HepG2 (cell line): ENCODE data around the gene PPP2R5D. TPM values are rescaled to one million over a fixed set of nuclear protein-coding genes. Genes with fewer than 3 reads are reported as not detected.

Source experiments
- CCAR2 ChIP-seq: fragments of 200-400 bp; formaldehyde crosslinking; optimal IDR thresholded peaks from 2 replicates; pipeline ENCODE3; 2018; ENCODE audit warnings: low read depth, mild to moderate bottlenecking, low read length, moderate library complexity
- DZIP1 ChIP-seq: sonication (generic); formaldehyde crosslinking; IDR thresholded peaks from 2 replicates; pipeline ENCODE4 v1.5.0; 2020; ENCODE audit warnings: mild to moderate bottlenecking, missing genetic modification reagents
- EP300 ChIP-seq, 3 experiments: sonication (generic) in 1 of 3; formaldehyde crosslinking in 1 of 3; IDR thresholded peaks; 2 replicates each; pipeline versions ENCODE4 v1.5.1 to v1.6.1; 2011 to 2020; ENCODE audit warnings: low read depth in 2 of 3, low read length in 2 of 3, borderline replicate concordance in 1 of 3, improper control_type of control experiment in 1 of 3, mild to moderate bottlenecking in 1 of 3, missing genetic modification reagents in 1 of 3, moderate library complexity in 1 of 3
- FOXP1 ChIP-seq, 2 experiments: fragments of 450-650 bp in 1 of 2; IDR thresholded peaks; 2 replicates each; pipeline ENCODE4 v1.6.1; 2017 to 2018; ENCODE audit warnings: antibody characterized with exemption in 1 of 2
- HBP1 ChIP-seq: IDR thresholded peaks from 2 replicates; pipeline ENCODE4 v1.6.1; 2016; ENCODE audit warnings: low read depth, control low read depth
- HOXA5 ChIP-seq: sonication (generic); formaldehyde crosslinking; IDR thresholded peaks from 2 replicates; pipeline ENCODE4 v1.4.0; 2020; ENCODE audit warnings: missing genetic modification reagents
- IRF2 ChIP-seq: IDR thresholded peaks from 2 replicates; pipeline ENCODE4 v1.6.1; 2018; ENCODE audit warnings: missing genetic modification reagents, missing compliant biosample characterization
- KLF11 ChIP-seq: IDR thresholded peaks from 2 replicates; pipeline ENCODE4 v1.6.1; 2016; ENCODE audit warnings: missing compliant biosample characterization
- MTA1 ChIP-seq: sonication (generic); formaldehyde crosslinking; IDR thresholded peaks from 2 replicates; pipeline ENCODE4 v1.4.0; 2020; ENCODE audit warnings: missing genetic modification reagents, mild to moderate bottlenecking, borderline replicate concordance
- NR2F6 ChIP-seq, 2 experiments: IDR thresholded peaks; 2 replicates each; pipeline ENCODE4 v1.6.1; 2016; ENCODE audit warnings: antibody characterized with exemption in 1 of 2, mild to moderate bottlenecking in 1 of 2
- POLR2G ChIP-seq: fragments of 200-400 bp; formaldehyde crosslinking; IDR thresholded peaks from 2 replicates; pipeline ENCODE4 v1.6.1; 2018; ENCODE audit warnings: mild to moderate bottlenecking, low read depth, low read length, moderate library complexity
- RFX1 ChIP-seq: fragments of 450-650 bp; IDR thresholded peaks from 2 replicates; pipeline ENCODE4 v1.6.1; 2017
- RORA ChIP-seq: sonication (generic); formaldehyde crosslinking; IDR thresholded peaks from 2 replicates; pipeline ENCODE4 v1.5.0; 2020; ENCODE audit warnings: mild to moderate bottlenecking, missing genetic modification reagents, moderate library complexity
- SCMH1 ChIP-seq: sonication (generic); formaldehyde crosslinking; IDR thresholded peaks from 2 replicates; pipeline ENCODE4 v1.9.0; 2021; ENCODE audit warnings: missing genetic modification reagents, mild to moderate bottlenecking, borderline replicate concordance
- TOE1 ChIP-seq: sonication (generic); formaldehyde crosslinking; IDR thresholded peaks from 2 replicates; pipeline ENCODE4 v1.4.0; 2020; ENCODE audit warnings: mild to moderate bottlenecking, missing genetic modification reagents
- XRCC5 ChIP-seq: fragments of 200-400 bp; formaldehyde crosslinking; optimal IDR thresholded peaks from 2 replicates; pipeline ENCODE3; 2017; ENCODE audit warnings: mild to moderate bottlenecking, low read length
- ZNF12 ChIP-seq: sonication (generic); formaldehyde crosslinking; IDR thresholded peaks from 2 replicates; pipeline ENCODE4 v1.5.0; 2020; ENCODE audit warnings: missing genetic modification reagents
- ZNF263 ChIP-seq: sonication (generic); formaldehyde crosslinking; IDR thresholded peaks from 2 replicates; pipeline ENCODE4 v1.4.0; 2020; ENCODE audit warnings: missing genetic modification reagents
- ZNF549 ChIP-seq: sonication (generic); formaldehyde crosslinking; IDR thresholded peaks from 2 replicates; pipeline ENCODE4 v1.5.0; 2020; ENCODE audit warnings: missing genetic modification reagents
- ZNF564 ChIP-seq: sonication (generic); formaldehyde crosslinking; IDR thresholded peaks from 2 replicates; pipeline ENCODE4 v1.8.1; 2023; ENCODE audit warnings: mild to moderate bottlenecking, missing genetic modification reagents
- ZNF768 ChIP-seq: sonication (generic); formaldehyde crosslinking; IDR thresholded peaks from 2 replicates; pipeline ENCODE4 v1.4.0; 2020; ENCODE audit warnings: missing genetic modification reagents
- ZNF780A ChIP-seq: sonication (generic); formaldehyde crosslinking; IDR thresholded peaks from 2 replicates; pipeline ENCODE4 v1.8.0; 2022; ENCODE audit warnings: mild to moderate bottlenecking, missing genetic modification reagents, moderate library complexity
- ZSCAN5A ChIP-seq: sonication (generic); formaldehyde crosslinking; IDR thresholded peaks from 2 replicates; pipeline ENCODE4 v1.8.0; 2022; ENCODE audit warnings: mild to moderate bottlenecking, missing genetic modification reagents, borderline replicate concordance
- polyA plus RNA-seq, 8 experiments: library from polyadenylated mRNA; depleted of rRNA in 3 of 8; stranded (reverse) in 7 of 8; unstranded in 1 of 8; fragments of >200 nt; fragmentation: Illumina TruSeq in 4 of 8; extraction: Trizol in 4 of 8; gene quantifications; 2 replicates each; pipeline versions ENCODE4 v1.2.1 to v1.2.3, GENCODE V29; 2011 to 2016; ENCODE audit warnings: low read depth in 4 of 8, missing spikeins in 1 of 8, mixed read lengths in 1 of 8; ENCODE audit not compliant: insufficient read depth in 1 of 8
- total RNA-seq, 5 experiments: library from RNA; depleted of rRNA; stranded (reverse); fragments of >200 nt; fragmentation: Illumina TruSeq; extraction: Trizol; gene quantifications; 2 replicates each; pipeline ENCODE4 v1.2.3, GENCODE V29; 2016; ENCODE audit warnings: low read depth in 1 of 5

PPP2R5D gene
- total and polyA plus RNA-seq, 2 of the 13 experiments (the other 11 are each of a cell fraction or from before 2014, with no cell fraction given), result 53.7 to 60.4 TPM

- TF ChIP-seq ZNF12 (CRISPR knock-in tag), result no peak
- TF ChIP-seq ZNF768 (CRISPR knock-in tag), result peak; percentile 47; the same call in 1 of the 2 replicates
- peak; percentile 87 for TF ChIP-seq POLR2G
- TF ChIP-seq NR2F6 (IDR thresholded peaks at IDR 0.05), result no peak
- TF ChIP-seq NR2F6 (CRISPR knock-in tag; IDR thresholded peaks at IDR 0.05), result peak; percentile 24; the same call in 1 of the 2 replicates
- TF ChIP-seq DZIP1 (CRISPR knock-in tag), result no peak
- TF ChIP-seq HBP1 (CRISPR knock-in tag), result peak; percentile 74; the same call in 1 of the 2 replicates
- no peak for TF ChIP-seq ZNF549 (CRISPR knock-in tag)
- TF ChIP-seq IRF2 (CRISPR knock-in tag), result peak; percentile 96
- TF ChIP-seq RORA (CRISPR knock-in tag), result no peak
- peak; percentile 43; the same call in 1 of the 2 replicates for TF ChIP-seq ZSCAN5A (CRISPR knock-in tag)
- TF ChIP-seq KLF11 (CRISPR knock-in tag), result peak; percentile 86
- no peak; the same call in 1 of the 2 replicates for TF ChIP-seq RFX1
- no peak for TF ChIP-seq SCMH1 (CRISPR knock-in tag)
- no peak for TF ChIP-seq CCAR2
- no peak for TF ChIP-seq FOXP1 (IDR thresholded peaks at IDR 0.05)
- TF ChIP-seq FOXP1 (CRISPR knock-in tag; IDR thresholded peaks at IDR 0.05), result peak; percentile 63; the same call in 1 of the 2 replicates
- peak; percentile 62 for TF ChIP-seq XRCC5
- TF ChIP-seq EP300 (IDR thresholded peaks at IDR 0.05; ENCODE audit: low read depth in 2 of 2, low read length in 2 of 2), result no peak; a peak in 1 of 4 replicates
- TF ChIP-seq EP300 (CRISPR knock-in tag; IDR thresholded peaks at IDR 0.05; ENCODE audit: borderline replicate concordance), result no peak
- TF ChIP-seq MTA1 (CRISPR knock-in tag), result no peak
- no peak for TF ChIP-seq ZNF263 (CRISPR knock-in tag)
- no peak for TF ChIP-seq ZNF780A
- no peak for TF ChIP-seq TOE1 (CRISPR knock-in tag)
- TF ChIP-seq ZNF564 (CRISPR knock-in tag), result no peak
- TF ChIP-seq HOXA5, result no peak
Observed at GRCh38 chr6:43013843-43014433, 29.6 kb downstream of the PPP2R5D start, which contains the start of the genes KLHDC3 and MEA1 (continued).
